K562 (cell line): Measurements from ENCODE around the gene YBX2. TPM values are rescaled to one million over a fixed set of nuclear protein-coding genes. Genes with fewer than 3 reads are reported as not detected.

ENCODE experiments used
- ATF1 ChIP-seq, 2 experiments: fragments of 450-650 bp in 1 of 2; IDR thresholded peaks; 2 replicates each; pipeline ENCODE4 v1.6.1; 2016; ENCODE audit warnings: missing compliant biosample characterization in 1 of 2, missing genetic modification characterization in 1 of 2
- ATF7 ChIP-seq: fragments of 450-650 bp; IDR thresholded peaks from 2 replicates; pipeline ENCODE4 v1.7.1; 2014; ENCODE audit warnings: mild to moderate bottlenecking, moderate library complexity
- BHLHE40 ChIP-seq: IDR thresholded peaks from 2 replicates; pipeline ENCODE4 v1.6.1; 2011; ENCODE audit warnings: low read length, improper control_type of control experiment
- CHCHD3 ChIP-seq: fragments of 250-450 bp; sonication (Bioruptor Pico); IDR thresholded peaks from 2 replicates; pipeline ENCODE4 v2.1.2; 2022; ENCODE audit warnings: mild to moderate bottlenecking
- ELF4 ChIP-seq: fragments of 450-650 bp; formaldehyde crosslinking; IDR thresholded peaks from 2 replicates; pipeline ENCODE4 v1.4.0; 2022; ENCODE audit warnings: missing genetic modification characterization
- EP400 ChIP-seq: fragments of 450-650 bp; IDR thresholded peaks from 2 replicates; pipeline ENCODE4 v1.6.1; 2017; ENCODE audit warnings: antibody characterized with exemption, mild to moderate bottlenecking, moderate library complexity
- HCFC1 ChIP-seq: IDR thresholded peaks from 2 replicates; pipeline ENCODE4 v1.6.1; 2012; ENCODE audit warnings: low read depth, low read length, improper control_type of control experiment
- NCOA6 ChIP-seq: fragments of 450-650 bp; IDR thresholded peaks from 2 replicates; pipeline ENCODE4 v1.6.1; 2017; ENCODE audit warnings: mild to moderate bottlenecking
- POLR2G ChIP-seq: fragments of 200-400 bp; formaldehyde crosslinking; IDR thresholded peaks from 2 replicates; pipeline ENCODE4 v1.6.1; 2017; ENCODE audit warnings: low read depth, mild to moderate bottlenecking, antibody characterized with exemption, low read length, moderate library complexity
- RBM25 ChIP-seq: fragments of 200-400 bp; formaldehyde crosslinking; IDR thresholded peaks from 2 replicates; pipeline ENCODE4 v1.6.1; 2018; ENCODE audit warnings: low read length, low read depth, moderate library complexity; ENCODE audit not compliant: severe bottlenecking
- RBM39 ChIP-seq: fragments of 200-400 bp; formaldehyde crosslinking; optimal IDR thresholded peaks from 2 replicates; pipeline ENCODE3; 2018; ENCODE audit warnings: low read depth, low read length
- SIN3A ChIP-seq, 2 experiments: fragments of 150-350 bp in 1 of 2; IDR thresholded peaks; 2 replicates each; pipeline ENCODE4 v1.6.1; 2011 to 2016; ENCODE audit warnings: borderline replicate concordance in 2 of 2, low read depth in 2 of 2, low read length in 2 of 2, mild to moderate bottlenecking in 2 of 2, moderate library complexity in 2 of 2; ENCODE audit not compliant: control insufficient read depth in 1 of 2
- SP1 ChIP-seq: sonication (generic); formaldehyde crosslinking; IDR thresholded peaks from 2 replicates; pipeline ENCODE4 v1.8.1; 2022; ENCODE audit warnings: mild to moderate bottlenecking, missing genetic modification reagents
- SRSF7 ChIP-seq: fragments of 200-400 bp; formaldehyde crosslinking; optimal IDR thresholded peaks from 2 replicates; pipeline ENCODE3; 2017; ENCODE audit warnings: mild to moderate bottlenecking, low read depth, low read length
- TAF7 ChIP-seq: fragments of 450-650 bp; IDR thresholded peaks from 2 replicates; pipeline ENCODE4 v1.6.1; 2016; ENCODE audit warnings: missing genetic modification characterization, missing compliant biosample characterization
- TAF9B ChIP-seq: fragments of 450-650 bp; IDR thresholded peaks from 2 replicates; pipeline ENCODE4 v1.6.1; 2018; ENCODE audit warnings: mild to moderate bottlenecking; ENCODE audit not compliant: partially characterized antibody
- TARDBP ChIP-seq: fragments of 450-650 bp; IDR thresholded peaks from 2 replicates; pipeline ENCODE4 v1.6.1; 2016
- ZNF133 ChIP-seq: fragments of 250-450 bp; sonication (Bioruptor Pico); IDR thresholded peaks from 2 replicates; pipeline ENCODE4 v1.4.0; 2020; ENCODE audit warnings: mild to moderate bottlenecking
- ZNF668 ChIP-seq: fragments of 250-450 bp; sonication (Bioruptor Pico); IDR thresholded peaks from 2 replicates; pipeline ENCODE4 v1.8.0; 2022; ENCODE audit warnings: mild to moderate bottlenecking, inconsistent platforms
- polyA plus RNA-seq, 8 experiments: library from polyadenylated mRNA; depleted of rRNA in 4 of 8; stranded (reverse) in 5 of 8; unstranded in 3 of 8; fragments of >200 nt; fragmentation: Nextera tagmentation in 2 of 8; fragmentation: Illumina TruSeq in 1 of 8; extraction: Ambion mirVana in 2 of 8; extraction: Trizol in 1 of 8; gene quantifications; 2 replicates each; pipeline versions ENCODE4 v1.2.1 to v1.2.3, GENCODE V29; 2011 to 2014; ENCODE audit warnings: inconsistent platforms in 1 of 8, missing spikeins in 1 of 8
- total RNA-seq, 7 experiments: library from RNA; depleted of rRNA in 6 of 7; stranded (reverse); fragments of >200 nt in 6 of 7; fragmentation: Illumina TruSeq in 2 of 7; extraction: Trizol in 2 of 7; gene quantifications; 2 replicates each; pipeline versions ENCODE4 v1.2.1 to v1.2.3, GENCODE V29; 2011 to 2021; ENCODE audit warnings: low replicate concordance in 1 of 7
- TF ChIP-seq, protein P1 (sequence below): fragments of 450-650 bp; conservative IDR thresholded peaks from 2 replicates; pipeline ENCODE4 v1.6.1; 2016; ENCODE audit warnings: missing genetic modification characterization, low read depth, mild to moderate bottlenecking, control low read depth, missing compliant biosample characterization
- TF ChIP-seq, protein P2 (sequence below): sonication (generic); formaldehyde crosslinking; IDR thresholded peaks from 2 replicates; pipeline ENCODE4 v1.8.0; 2022; ENCODE audit warnings: missing genetic modification reagents, mild to moderate bottlenecking, moderate library complexity, borderline replicate concordance
- TF ChIP-seq, protein P3 (sequence below): sonication (generic); formaldehyde crosslinking; IDR thresholded peaks from 2 replicates; pipeline ENCODE4 v1.9.0; 2022; ENCODE audit warnings: mild to moderate bottlenecking, missing genetic modification reagents
- TF ChIP-seq, protein P4 (sequence below): sonication (generic); formaldehyde crosslinking; IDR thresholded peaks from 2 replicates; pipeline ENCODE4 v1.8.0; 2022; ENCODE audit warnings: missing genetic modification reagents, mild to moderate bottlenecking, borderline replicate concordance

The YBX2 gene
- total and polyA plus RNA-seq, 9 of the 15 experiments (the other 6 are each of a cell fraction or from before 2014, with no cell fraction given), result 0.03 to 0.59 (median 0.27) TPM; not detected in 6

DNA sequence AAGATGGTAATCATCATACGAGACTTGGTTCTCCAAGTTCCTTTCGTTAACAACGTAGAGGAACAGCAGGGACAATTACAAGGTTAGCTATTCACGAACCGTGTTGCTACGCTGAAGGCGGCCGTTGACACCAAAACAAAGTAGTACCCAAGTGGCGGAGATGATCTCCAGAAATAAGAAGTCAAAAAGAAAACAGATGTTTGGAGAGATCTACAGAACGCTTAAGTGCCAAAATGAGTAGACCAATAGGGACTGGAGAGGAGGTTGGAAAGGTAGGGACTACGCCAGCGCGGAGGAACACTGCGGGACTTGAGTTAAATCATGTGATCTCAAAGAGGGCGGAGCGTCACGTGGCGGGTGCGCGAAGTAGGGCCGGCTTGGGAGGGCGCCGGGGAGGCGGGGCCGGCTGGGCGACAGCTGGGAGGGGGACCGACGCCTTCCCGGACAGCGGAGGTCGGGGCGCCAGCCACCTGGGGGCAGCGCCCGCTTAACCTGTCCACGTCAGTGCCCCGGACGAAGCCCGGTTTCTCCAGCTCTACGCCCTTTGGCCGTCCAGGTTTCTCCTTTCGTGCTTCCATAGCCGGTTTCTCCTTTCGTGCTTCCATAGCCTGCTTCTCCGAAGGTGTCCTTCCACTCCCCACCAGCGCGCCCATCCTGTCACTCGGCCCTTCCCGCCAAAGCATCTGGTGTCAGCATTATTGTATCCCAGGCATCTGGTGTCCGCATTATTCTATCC is 51.6 kb downstream of the YBX2 start (continued):
- TF ChIP-seq RBM25 (no peak), POLR2G (peak; percentile 45; the same call in 1 of the 2 replicates), SP1 (CRISPR knock-in tag) (peak; percentile 87), ATF1 (CRISPR knock-in tag; IDR thresholded peaks at IDR 0.05) (no peak), ATF1 (tag; IDR thresholded peaks at IDR 0.05) (peak; percentile 89), EP400 (peak; percentile 96), ZNF668 (CRISPR knock-in tag) (no peak), CHCHD3 (CRISPR knock-in tag) (no peak), NCOA6 (no peak), SIN3A (IDR thresholded peaks at IDR 0.05; ENCODE audit: borderline replicate concordance in 2 of 2, control insufficient read depth in 1 of 2, low read depth in 2 of 2, low read length in 2 of 2) (peak; percentile 96), ZNF133 (CRISPR knock-in tag) (no peak), ATF7 (peak; percentile 75), BHLHE40 (peak; percentile 94), TAF7 (0 out of 2 replicates have a peak, but pooled peaks have one; percentile 25), RBM39 (no peak), ELF4 (peak; percentile 67; the same call in 1 of the 2 replicates), SRSF7 (no peak), HCFC1 (no peak; the same call in 1 of the 2 replicates), TARDBP (no peak), TAF9B (peak; percentile 52)
- TF ChIP-seq, protein P1, sequence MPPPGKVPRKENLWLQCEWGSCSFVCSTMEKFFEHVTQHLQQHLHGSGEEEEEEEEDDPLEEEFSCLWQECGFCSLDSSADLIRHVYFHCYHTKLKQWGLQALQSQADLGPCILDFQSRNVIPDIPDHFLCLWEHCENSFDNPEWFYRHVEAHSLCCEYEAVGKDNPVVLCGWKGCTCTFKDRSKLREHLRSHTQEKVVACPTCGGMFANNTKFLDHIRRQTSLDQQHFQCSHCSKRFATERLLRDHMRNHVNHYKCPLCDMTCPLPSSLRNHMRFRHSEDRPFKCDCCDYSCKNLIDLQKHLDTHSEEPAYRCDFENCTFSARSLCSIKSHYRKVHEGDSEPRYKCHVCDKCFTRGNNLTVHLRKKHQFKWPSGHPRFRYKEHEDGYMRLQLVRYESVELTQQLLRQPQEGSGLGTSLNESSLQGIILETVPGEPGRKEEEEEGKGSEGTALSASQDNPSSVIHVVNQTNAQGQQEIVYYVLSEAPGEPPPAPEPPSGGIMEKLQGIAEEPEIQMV (tag), result no peak
- TF ChIP-seq, protein P2, sequence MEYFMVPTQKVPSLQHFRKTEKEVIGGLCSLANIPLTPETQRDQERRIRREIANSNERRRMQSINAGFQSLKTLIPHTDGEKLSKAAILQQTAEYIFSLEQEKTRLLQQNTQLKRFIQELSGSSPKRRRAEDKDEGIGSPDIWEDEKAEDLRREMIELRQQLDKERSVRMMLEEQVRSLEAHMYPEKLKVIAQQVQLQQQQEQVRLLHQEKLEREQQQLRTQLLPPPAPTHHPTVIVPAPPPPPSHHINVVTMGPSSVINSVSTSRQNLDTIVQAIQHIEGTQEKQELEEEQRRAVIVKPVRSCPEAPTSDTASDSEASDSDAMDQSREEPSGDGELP (CRISPR knock-in tag), result peak; percentile 98
- TF ChIP-seq, protein P3, sequence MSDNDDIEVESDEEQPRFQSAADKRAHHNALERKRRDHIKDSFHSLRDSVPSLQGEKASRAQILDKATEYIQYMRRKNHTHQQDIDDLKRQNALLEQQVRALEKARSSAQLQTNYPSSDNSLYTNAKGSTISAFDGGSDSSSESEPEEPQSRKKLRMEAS (CRISPR knock-in tag), result peak; percentile 48; the same call in 1 of the 2 replicates
- TF ChIP-seq, protein P4, sequence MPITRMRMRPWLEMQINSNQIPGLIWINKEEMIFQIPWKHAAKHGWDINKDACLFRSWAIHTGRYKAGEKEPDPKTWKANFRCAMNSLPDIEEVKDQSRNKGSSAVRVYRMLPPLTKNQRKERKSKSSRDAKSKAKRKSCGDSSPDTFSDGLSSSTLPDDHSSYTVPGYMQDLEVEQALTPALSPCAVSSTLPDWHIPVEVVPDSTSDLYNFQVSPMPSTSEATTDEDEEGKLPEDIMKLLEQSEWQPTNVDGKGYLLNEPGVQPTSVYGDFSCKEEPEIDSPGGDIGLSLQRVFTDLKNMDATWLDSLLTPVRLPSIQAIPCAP (CRISPR knock-in tag), result no peak
